SH-SY5Y (cell line): ENCODE measurements around the gene INHA.
A peak's percentile ranks its signal among the peaks of the same experiment; 100 is the strongest.

Source experiments
- GATA2 ChIP-seq: IDR thresholded peaks from 2 replicates; pipeline ENCODE4 v1.6.1; 2011; ENCODE audit warnings: mild to moderate bottlenecking, low read depth, low read length
- GATA3 ChIP-seq: IDR thresholded peaks from 2 replicates; pipeline ENCODE4 v1.6.1; 2011; ENCODE audit warnings: low read depth, mild to moderate bottlenecking, low read length, moderate library complexity

INHA gene, protein sequence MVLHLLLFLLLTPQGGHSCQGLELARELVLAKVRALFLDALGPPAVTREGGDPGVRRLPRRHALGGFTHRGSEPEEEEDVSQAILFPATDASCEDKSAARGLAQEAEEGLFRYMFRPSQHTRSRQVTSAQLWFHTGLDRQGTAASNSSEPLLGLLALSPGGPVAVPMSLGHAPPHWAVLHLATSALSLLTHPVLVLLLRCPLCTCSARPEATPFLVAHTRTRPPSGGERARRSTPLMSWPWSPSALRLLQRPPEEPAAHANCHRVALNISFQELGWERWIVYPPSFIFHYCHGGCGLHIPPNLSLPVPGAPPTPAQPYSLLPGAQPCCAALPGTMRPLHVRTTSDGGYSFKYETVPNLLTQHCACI

DNA sequence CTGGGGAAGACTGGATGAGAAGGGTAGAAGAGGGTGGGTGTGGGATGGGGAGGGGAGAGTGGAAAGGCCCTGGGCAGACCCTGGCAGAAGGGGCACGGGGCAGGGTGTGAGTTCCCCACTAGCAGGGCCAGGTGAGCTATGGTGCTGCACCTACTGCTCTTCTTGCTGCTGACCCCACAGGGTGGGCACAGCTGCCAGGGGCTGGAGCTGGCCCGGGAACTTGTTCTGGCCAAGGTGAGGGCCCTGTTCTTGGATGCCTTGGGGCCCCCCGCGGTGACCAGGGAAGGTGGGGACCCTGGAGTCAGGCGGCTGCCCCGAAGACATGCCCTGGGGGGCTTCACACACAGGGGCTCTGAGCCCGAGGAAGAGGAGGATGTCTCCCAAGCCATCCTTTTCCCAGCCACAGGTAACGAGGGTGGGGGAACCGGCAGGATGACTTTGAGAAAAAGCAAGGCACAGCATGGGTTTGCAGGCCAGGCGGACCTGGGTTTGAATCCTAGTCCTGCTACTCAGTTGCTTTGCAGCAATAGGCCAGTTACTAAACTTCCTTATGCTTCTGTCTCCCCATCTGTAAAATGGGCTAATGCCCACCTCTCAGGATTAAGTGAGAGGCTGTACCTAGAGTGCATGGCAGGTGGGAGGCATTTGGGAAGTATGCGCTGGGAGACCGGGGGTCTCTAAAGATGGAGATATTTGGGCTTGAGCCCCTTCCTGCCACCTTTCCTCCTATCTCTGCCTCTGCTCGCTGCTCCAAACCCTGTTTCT lies at the start of gene INHA:
TSS of gene INHA (plus strand) at position 74 of the 765 bp plus-strand sequence. CDS start at position 139, 65 bp downstream.
- TF ChIP-seq GATA3: no peak
- no peak for TF ChIP-seq GATA2

DNA sequence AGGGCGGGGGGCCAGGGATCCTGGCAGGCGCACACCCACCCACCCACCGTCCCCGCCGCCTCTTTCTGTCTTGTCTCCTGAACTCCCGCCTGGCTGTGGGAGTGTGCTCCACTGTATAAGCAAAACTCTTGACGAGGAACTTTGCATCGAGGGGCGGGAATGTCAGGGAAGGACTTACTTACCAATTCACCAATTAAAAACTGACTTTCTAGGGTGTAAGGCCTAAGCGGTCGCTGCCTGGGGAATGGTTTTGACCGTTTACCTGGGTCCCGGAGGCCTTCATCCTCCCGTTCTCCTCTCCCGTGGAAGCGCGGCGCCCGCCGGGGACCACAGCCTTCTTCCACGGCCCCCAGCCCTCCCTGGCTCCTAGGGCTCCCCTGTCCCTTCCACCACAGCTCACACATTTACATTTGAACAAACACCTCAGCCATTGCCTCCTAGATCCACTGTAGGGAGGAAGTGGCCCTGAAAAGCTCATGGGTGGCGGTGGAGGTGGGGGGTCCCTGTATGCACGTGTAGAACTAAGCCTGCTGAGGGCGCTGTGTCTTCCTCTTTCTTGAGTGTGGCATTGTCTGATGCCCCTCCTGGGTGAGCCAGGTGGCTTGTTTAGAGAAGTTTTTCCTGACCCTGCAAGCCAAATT lies 49.0 kb upstream of the INHA start:
- no peak for TF ChIP-seq GATA2

DNA sequence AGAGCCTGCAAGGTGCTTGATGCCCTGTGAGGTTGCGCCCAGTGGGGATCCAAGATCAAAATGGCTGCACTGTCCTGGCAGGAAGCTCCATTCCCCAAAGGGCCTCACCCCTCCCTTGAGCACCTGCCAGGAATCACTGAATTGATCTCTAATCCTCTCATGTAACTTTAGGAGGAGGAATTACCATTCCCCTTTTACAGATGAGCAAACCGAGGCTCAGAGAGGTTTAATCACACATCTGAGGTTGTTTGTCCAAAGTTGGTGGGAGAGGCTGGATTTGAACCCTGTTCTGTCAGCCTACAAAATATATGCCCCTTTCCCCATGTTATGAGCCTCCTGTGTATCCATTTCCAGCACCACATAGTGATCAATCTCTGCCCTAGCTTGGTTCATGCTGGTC lies 47.3 kb upstream of the INHA start:
- TF ChIP-seq GATA2 (no peak), GATA3 (no peak)

DNA sequence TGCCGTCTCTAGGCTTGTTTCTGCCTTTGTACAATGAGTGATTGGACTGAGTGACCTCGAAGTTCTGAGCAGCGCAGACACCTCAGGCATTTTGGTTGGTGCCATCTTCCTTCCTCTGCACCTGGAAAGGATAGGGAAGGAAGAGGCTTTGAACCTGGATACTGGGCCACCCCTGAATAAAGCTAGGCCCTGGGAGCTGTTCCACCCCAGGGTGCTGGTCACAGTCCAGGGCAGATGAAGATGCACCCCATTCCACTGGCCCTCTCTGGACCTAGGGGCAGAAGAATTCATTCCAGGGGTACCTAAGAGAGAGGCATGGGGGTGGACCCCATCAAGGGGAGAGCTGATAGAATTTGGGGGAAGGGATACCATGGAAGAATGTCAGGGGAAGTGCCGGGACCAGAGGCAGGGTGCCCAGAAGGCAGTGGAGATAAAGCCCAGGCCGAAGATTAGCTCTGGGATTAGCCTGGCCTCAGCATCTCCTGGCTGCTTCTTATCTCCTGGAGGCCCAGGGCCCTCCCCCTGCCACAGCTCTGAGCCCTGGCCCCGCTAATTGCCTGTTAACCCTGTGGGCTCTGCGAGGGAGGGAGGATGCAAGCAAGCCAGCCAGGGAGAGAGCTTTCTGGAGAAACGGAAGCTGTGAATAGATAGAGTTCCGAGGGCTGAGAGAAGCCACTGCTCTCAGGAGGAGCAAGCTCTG lies 46.4 kb upstream of the INHA start:
- TF ChIP-seq GATA3: no peak
- TF ChIP-seq GATA2: peak; percentile 98

- TF ChIP-seq GATA2 (peak; percentile 87), GATA3 (no peak)
These were observed 45.6 kb upstream of the INHA start for GRCh38 chr2:219526320-219527075.

DNA sequence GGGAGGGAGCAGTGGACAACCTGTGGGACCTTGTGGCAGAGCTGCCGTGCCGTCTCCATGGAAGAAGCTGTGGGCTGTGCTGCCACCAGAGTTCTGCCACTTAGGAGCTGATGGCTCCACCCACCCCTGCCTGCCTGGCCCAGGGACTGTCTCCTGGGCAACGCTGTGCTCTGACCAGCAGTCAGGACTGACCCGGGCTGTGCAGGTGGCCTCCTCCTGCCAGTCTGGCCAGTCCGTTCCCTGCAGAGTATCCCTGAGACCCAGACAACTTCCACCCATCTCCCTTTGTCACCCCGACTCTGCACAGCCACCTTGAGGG lies 45.1 kb upstream of the INHA start:
- TF ChIP-seq GATA2 (no peak), GATA3 (no peak)

- TF ChIP-seq GATA3 (no peak), GATA2 (no peak)
These were observed 44.6 kb upstream of the INHA start for GRCh38 chr2:219527472-219527871.

DNA sequence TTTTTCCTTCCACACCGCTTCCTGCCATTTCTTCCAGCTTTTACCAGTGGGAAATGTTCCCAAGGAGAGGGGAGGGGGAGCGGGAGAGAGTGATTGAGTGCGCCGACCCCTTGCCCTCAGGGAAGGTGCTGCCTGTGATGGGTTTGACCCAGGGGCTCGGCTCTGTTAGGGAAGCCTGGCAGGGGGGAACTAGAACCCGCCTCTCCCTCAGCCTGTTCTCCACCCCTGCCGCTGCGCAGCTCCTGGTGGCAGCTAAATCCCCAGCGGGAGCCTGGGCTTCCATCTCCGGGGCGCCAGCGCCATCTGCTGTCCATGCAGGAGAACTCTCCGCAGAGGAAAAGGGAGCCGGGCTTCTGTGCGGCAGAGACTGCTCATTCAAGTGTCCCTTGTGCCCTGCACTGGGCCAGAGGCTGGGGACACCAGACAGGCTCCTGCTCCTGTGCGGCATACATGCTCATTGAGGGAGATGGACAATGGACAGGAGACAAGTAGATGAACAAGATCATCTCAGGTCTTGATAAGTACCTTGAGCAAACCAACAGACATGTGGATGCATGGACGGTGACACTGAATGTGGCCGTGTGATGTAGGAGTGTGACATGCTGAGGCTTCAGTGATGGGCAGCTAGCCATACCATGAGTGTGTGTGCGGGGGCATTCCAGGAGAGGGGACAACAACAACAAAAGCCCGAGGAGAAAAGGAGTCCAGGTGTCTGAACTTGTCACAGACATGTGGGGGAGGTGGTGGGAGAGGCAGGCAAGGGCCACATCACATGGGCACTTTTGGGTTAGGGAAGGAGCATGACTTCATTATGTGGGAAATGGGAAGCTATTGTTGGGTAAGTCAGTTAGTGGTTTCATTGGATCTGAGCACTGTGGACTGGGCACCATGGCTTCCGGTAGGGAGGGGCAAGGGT lies 41.8 kb upstream of the INHA start:
- TF ChIP-seq GATA2: no peak
- TF ChIP-seq GATA3: no peak

- TF ChIP-seq GATA3: no peak
- no peak for TF ChIP-seq GATA2
These were observed 40.3 kb upstream of the INHA start for GRCh38 chr2:219531639-219532377.

- no peak for TF ChIP-seq GATA3
- TF ChIP-seq GATA2: no peak
These were observed 39.8 kb upstream of the INHA start for GRCh38 chr2:219532378-219532649.

DNA sequence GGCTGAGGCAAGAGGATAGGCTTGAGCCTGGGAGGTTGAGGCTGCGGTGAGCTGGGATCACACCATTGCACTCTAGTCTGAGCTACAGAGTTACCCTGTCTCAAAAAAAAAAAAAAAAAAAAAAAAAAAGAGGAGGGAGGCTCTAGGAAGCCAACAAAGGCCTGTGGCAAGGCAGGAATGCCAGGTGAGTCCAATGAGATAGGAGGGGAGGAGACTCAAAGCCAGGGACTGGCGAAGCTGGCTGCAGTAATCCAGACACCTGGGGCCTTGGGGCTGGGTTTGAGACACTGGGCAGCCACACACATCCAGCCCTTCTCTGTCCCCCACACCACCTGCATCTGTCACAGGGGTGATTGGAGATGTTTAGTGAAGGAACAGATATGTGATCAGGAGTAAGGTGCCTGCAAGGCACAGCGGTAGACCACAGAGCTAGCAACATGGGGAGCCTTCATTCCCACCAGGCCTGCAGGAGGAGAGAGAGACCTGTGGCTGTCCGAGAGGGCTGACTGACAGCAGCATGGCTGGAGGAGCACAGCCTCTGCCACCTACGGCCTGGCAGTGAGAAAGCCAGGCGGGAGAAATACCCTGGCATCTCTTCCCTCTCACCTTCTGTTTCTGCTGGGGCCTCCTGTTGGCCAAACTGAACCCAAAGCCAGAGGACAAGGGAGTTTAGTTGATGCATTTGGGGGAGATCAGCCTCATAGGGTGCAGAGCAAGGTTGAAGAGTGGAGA lies 38.0 kb upstream of the INHA start:
- TF ChIP-seq GATA2: no peak
- TF ChIP-seq GATA3: no peak

GRCh38 chr2:219536425-219536824 lies 35.7 kb upstream of the INHA start:
- TF ChIP-seq GATA2 (no peak), GATA3 (no peak)
